H1 (cell line): Measurements from ENCODE around the gene AMZ1. TPM values are rescaled to one million over a fixed set of nuclear protein-coding genes. Genes with fewer than 3 reads are reported as not detected.
A peak's percentile ranks its signal among the peaks of the same experiment; 100 is the strongest.

ENCODE experiments used
- CTCF ChIA-PET: fragments of 300-600 bp; sonication (Branson Sonifier 250); formaldehyde crosslinking; loops from one replicate; lab custom pipeline; 2021; ENCODE audit not compliant: partially characterized antibody; lab: Charles Lee
- POLR2A ChIA-PET: fragments of 300-600 bp; sonication (Branson Sonifier 250); formaldehyde crosslinking; loops from one replicate; lab custom pipeline; 2021; ENCODE audit warnings: inconsistent platforms; ENCODE audit not compliant: partially characterized antibody; lab: Charles Lee
- DNase-seq, 2 experiments: peaks; one replicate each; pipeline versions ENCODE4 v3.0.0 to v3.0.0-alpha.2; 2010 to 2022; ENCODE audit warnings: low spot score in 2 of 2, low read depth in 1 of 2, mixed read lengths in 1 of 2
- FAIRE-seq: peaks from 2 replicates; lab custom pipeline; 2011; peaks lifted over from hg19 to GRCh38; lab: Jason Lieb, UNC
- H2AFZ ChIP-seq: 2 replicates; pipeline ENCODE4 v1.8.1; 2012; ENCODE audit warnings: low read length, inconsistent platforms
- H2AK5ac ChIP-seq: 2 replicates; pipeline ENCODE4 v1.6.1; 2013; ENCODE audit warnings: low read depth, low read length
- H2BK120ac ChIP-seq: replicated peaks from 2 replicates; pipeline ENCODE3; 2013; ENCODE audit warnings: low read depth, low read length, inconsistent platforms
- H2BK12ac ChIP-seq: 2 replicates; pipeline ENCODE4 v1.6.1; 2013; ENCODE audit warnings: low read depth, low read length
- H2BK15ac ChIP-seq: 2 replicates; pipeline ENCODE4 v1.6.1; 2013; ENCODE audit warnings: low read length
- H2BK20ac ChIP-seq: 2 replicates; pipeline ENCODE4 v1.6.1; 2013; ENCODE audit warnings: low read length
- H2BK5ac ChIP-seq: 2 replicates; pipeline ENCODE4 v1.6.1; 2013; ENCODE audit warnings: low read depth, low read length
- H3K14ac ChIP-seq: 2 replicates; pipeline ENCODE4 v1.6.1; 2013; ENCODE audit warnings: inconsistent platforms; ENCODE audit not compliant: insufficient read length
- H3K18ac ChIP-seq: 2 replicates; pipeline ENCODE4 v1.6.1; 2013; ENCODE audit warnings: low read length; ENCODE audit errors: extremely low read depth
- H3K23ac ChIP-seq: 2 replicates; pipeline ENCODE4 v1.6.1; 2013; ENCODE audit warnings: inconsistent platforms; ENCODE audit not compliant: insufficient read length
- H3K23me2 ChIP-seq: 2 replicates; pipeline ENCODE4 v1.6.1; 2013; ENCODE audit warnings: low read depth, low read length
- H3K27ac ChIP-seq: 2 replicates; pipeline ENCODE4 v1.6.1; 2011; ENCODE audit warnings: low read depth, low read length, inconsistent platforms
- H3K27me3 ChIP-seq, 4 experiments: replicated peaks in 1 of 4; 1 replicate in 1 of 4; 2 replicates in 3 of 4; pipeline versions ENCODE4 v1.6.1 to v1.8.1; 2011 to 2013; ENCODE audit warnings: low read length in 3 of 4, mild to moderate bottlenecking in 3 of 4, inconsistent platforms in 2 of 4, mixed read lengths in 2 of 4, moderate library complexity in 1 of 4; ENCODE audit not compliant: control insufficient read depth in 3 of 4, insufficient read depth in 3 of 4; ENCODE audit errors: extremely low read depth in 1 of 4
- H3K36me3 ChIP-seq, 4 experiments: 2 replicates each; pipeline versions ENCODE4 v1.6.1 to v1.8.1; 2011 to 2013; ENCODE audit warnings: mild to moderate bottlenecking in 4 of 4, low read length in 3 of 4, moderate library complexity in 2 of 4, control low read depth in 1 of 4, inconsistent platforms in 1 of 4; ENCODE audit not compliant: insufficient read depth in 4 of 4, control insufficient read depth in 2 of 4
- H3K4ac ChIP-seq: replicated peaks from 2 replicates; pipeline ENCODE3; 2013; ENCODE audit warnings: low read length, low read depth, mixed read lengths, inconsistent platforms; ENCODE audit not compliant: insufficient read length
- H3K4me1 ChIP-seq, 4 experiments: replicated peaks in 1 of 4; 1 replicate in 1 of 4; 2 replicates in 3 of 4; pipeline versions ENCODE4 v1.6.1 to v1.8.1; 2011 to 2013; ENCODE audit warnings: low read length in 3 of 4, inconsistent platforms in 2 of 4, mixed read lengths in 1 of 4; ENCODE audit not compliant: insufficient read depth in 4 of 4, control insufficient read depth in 3 of 4
- H3K4me2 ChIP-seq, 2 experiments: 2 replicates each; pipeline versions ENCODE4 v1.6.1 to v1.8.1; 2011 to 2013; ENCODE audit warnings: low read depth in 2 of 2, low read length in 2 of 2, control low read depth in 1 of 2, inconsistent platforms in 1 of 2, mild to moderate bottlenecking in 1 of 2; ENCODE audit not compliant: insufficient read depth in 1 of 2
- H3K4me3 ChIP-seq, 4 experiments: fragments of 200-600, 300-600 bp in 1 of 4; sonication (generic), shearing (Covaris generic), sonication (Bioruptor Twin) in 1 of 4; 2 replicates each; pipeline versions ENCODE4 v1.5.1 to v1.8.1; 2011 to 2016; ENCODE audit warnings: low read length in 4 of 4, low read depth in 3 of 4, control low read depth in 2 of 4, inconsistent platforms in 2 of 4, mild to moderate bottlenecking in 2 of 4, mixed read lengths in 1 of 4, moderate library complexity in 1 of 4; ENCODE audit not compliant: insufficient read depth in 2 of 4; ENCODE audit errors: extremely low read depth in 1 of 4
- H3K56ac ChIP-seq: replicated peaks from 2 replicates; pipeline ENCODE3; 2013; ENCODE audit warnings: low read depth, mild to moderate bottlenecking, mixed read lengths, low read length, inconsistent platforms; ENCODE audit not compliant: insufficient read length
- H3K79me1 ChIP-seq: 2 replicates; pipeline ENCODE4 v1.6.1; 2013; ENCODE audit warnings: low read depth, low read length, control low read depth
- H3K79me2 ChIP-seq, 2 experiments: 2 replicates each; pipeline versions ENCODE4 v1.6.1 to v1.8.1; 2012 to 2013; ENCODE audit warnings: low read length in 2 of 2, mild to moderate bottlenecking in 2 of 2, inconsistent platforms in 1 of 2; ENCODE audit not compliant: insufficient read depth in 2 of 2, control insufficient read depth in 1 of 2
- H3K9ac ChIP-seq, 4 experiments: replicated peaks in 1 of 4; 1 replicate in 1 of 4; 2 replicates in 3 of 4; pipeline versions ENCODE4 v1.6.1 to v1.8.1; 2011 to 2013; ENCODE audit warnings: low read depth in 3 of 4, low read length in 3 of 4, control low read depth in 2 of 4, mild to moderate bottlenecking in 2 of 4, moderate library complexity in 2 of 4, inconsistent platforms in 1 of 4; ENCODE audit errors: extremely low read depth in 1 of 4
- H3K9me3 ChIP-seq, 2 experiments: 2 replicates each; pipeline versions ENCODE4 v1.6.1 to v1.8.1; 2012 to 2013; ENCODE audit warnings: mild to moderate bottlenecking in 2 of 2, moderate library complexity in 2 of 2, control low read depth in 1 of 2, inconsistent platforms in 1 of 2, low read depth in 1 of 2, low read length in 1 of 2, mixed read lengths in 1 of 2; ENCODE audit not compliant: insufficient read depth in 2 of 2
- H4K20me1 ChIP-seq, 2 experiments: replicated peaks in 1 of 2; 2 replicates each; pipeline versions ENCODE3 to v1.8.1; 2011 to 2013; ENCODE audit warnings: inconsistent platforms in 2 of 2, low read length in 2 of 2, mild to moderate bottlenecking in 1 of 2; ENCODE audit not compliant: insufficient read depth in 2 of 2, control insufficient read depth in 1 of 2
- H4K5ac ChIP-seq: 2 replicates; pipeline ENCODE4 v1.6.1; 2013; ENCODE audit warnings: low read length, low read depth, mixed read lengths, inconsistent platforms; ENCODE audit not compliant: insufficient read length
- H4K8ac ChIP-seq: 2 replicates; pipeline ENCODE4 v1.8.0; 2013; ENCODE audit warnings: mild to moderate bottlenecking, moderate library complexity, low read length, inconsistent platforms; ENCODE audit not compliant: insufficient read depth; ENCODE audit errors: extremely low read depth
- H4K91ac ChIP-seq: replicated peaks from 2 replicates; pipeline ENCODE3; 2013; ENCODE audit warnings: low read length, mixed read lengths, inconsistent platforms; ENCODE audit not compliant: insufficient read length
- CTCF ChIP-seq, 3 experiments: IDR thresholded peaks; 1 replicate in 2 of 3; 2 replicates in 1 of 3; pipeline versions ENCODE4 v1.5.1 to v1.6.1; 2011; ENCODE audit warnings: low read length in 3 of 3, mild to moderate bottlenecking in 3 of 3, inconsistent platforms in 2 of 3, low read depth in 1 of 3, moderate library complexity in 1 of 3; ENCODE audit not compliant: insufficient read depth in 1 of 3; ENCODE audit errors: control extremely low read depth in 1 of 3
- RAD21 ChIP-seq, 2 experiments: IDR thresholded peaks in 1 of 2; conservative IDR thresholded peaks in 1 of 2; 2 replicates each; pipeline ENCODE4 v1.6.1; 2011; ENCODE audit warnings: low read depth in 2 of 2, low read length in 2 of 2, improper control_type of control experiment in 1 of 2, inconsistent platforms in 1 of 2, mild to moderate bottlenecking in 1 of 2, moderate library complexity in 1 of 2
- TBP ChIP-seq: IDR thresholded peaks from 2 replicates; pipeline ENCODE4 v1.6.1; 2011; ENCODE audit warnings: low read depth, low read length, improper control_type of control experiment
- WGBS, 2 experiments: shearing (Covaris generic) in 1 of 2; methylation state at CpG; one replicate each; pipeline versions ENCODE4 v1.1.6 to v1.1.7; 2013 to 2015; ENCODE audit warnings: low lambda C conversion rate in 2 of 2, mixed read lengths in 2 of 2, inconsistent platforms in 1 of 2, low coverage in 1 of 2, missing lambda C conversion rate in 1 of 2; ENCODE audit not compliant: insufficient replicate concordance in 2 of 2, insufficient coverage in 1 of 2, insufficient read length in 1 of 2; ENCODE audit errors: extremely low coverage in 1 of 2, missing lambda C conversion rate in 1 of 2; 5-methylcytosine and 5-hydroxymethylcytosine counted together
- polyA plus RNA-seq, 7 experiments: library from polyadenylated mRNA; depleted of rRNA in 3 of 7; stranded (reverse) in 5 of 7; unstranded in 2 of 7; fragments of >200 nt in 5 of 7; fragments of 200-250 nt in 2 of 7; gene quantifications; 1 replicate in 5 of 7; 2 replicates in 1 of 7; 4 replicates in 1 of 7; pipeline versions ENCODE4 v1.2.1 to v1.2.3, GENCODE V29; 2011 to 2013; ENCODE audit warnings: missing spikeins in 2 of 7, mixed read lengths in 2 of 7
- total RNA-seq: library from RNA; stranded (reverse); fragmentation: NEBNext Ultra II Directional; extraction: Animal tissue kit (Norgen Biotek cat#: 25700); gene quantifications from 2 replicates; pipeline ENCODE4 v1.2.1, GENCODE V29; 2021

The AMZ1 gene
- total and polyA plus RNA-seq, 2 of the 8 experiments (the other 6 are each of a cell fraction or from before 2014, with no cell fraction given) = 0.59 to 1.4 TPM

GRCh38 chr7:2660359-2661095, 27.5 kb upstream of the AMZ1 start:
- H3K27ac ChIP-seq = no peak overlapping the region
- no peak overlapping the region for H2AK5ac ChIP-seq
- H2BK5ac ChIP-seq = no peak overlapping the region
- no peak overlapping the region for H3K4ac ChIP-seq
- WGBS, 2 experiments = 87% methylated on average over 16 of the region's 36 CpGs; no CpG with 5 or more reads in 1 of the 2 experiments
- H3K9ac ChIP-seq = no peak overlapping the region
- H2BK20ac ChIP-seq = no peak overlapping the region
- peaks cover 0 to 20% of the 10 kb centered on the region in 2 experiments for H4K20me1 ChIP-seq
- POLR2A ChIA-PET = interaction anchor here (1.0 to 5.1 kb wide), 7 partner anchors 10 to 208 kb away, joined by 3 to 20 read pairs (median 4); partner anchors contain the start of gene TTYH3
- peaks cover 3% of the 10 kb centered on the region; the same call in 1 of the 2 replicates for H3K79me1 ChIP-seq
- no peak overlapping the region for H4K5ac ChIP-seq
- H2BK15ac ChIP-seq = no peak overlapping the region
- H3K4me2 ChIP-seq = no peak overlapping the region
- no peak overlapping the region for H2BK12ac ChIP-seq
- peaks cover 8 to 38% (median 16%) of the 10 kb centered on the region in 4 experiments; a peak in 7 of 8 replicates for H3K36me3 ChIP-seq
- H3K56ac ChIP-seq = no peak overlapping the region
- H3K27me3 ChIP-seq = no peaks in the 10 kb centered on the region; a peak in 2 of 7 replicates
- no peak overlapping the region for H3K23ac ChIP-seq
- H3K18ac ChIP-seq = no peak overlapping the region
- TF ChIP-seq CTCF (IDR thresholded peaks at IDR 0.05; ENCODE audit: control extremely low read depth in 1 of 3, insufficient read depth in 1 of 3, low read depth in 1 of 3, low read length in 3 of 3) (peak in 2 of 3 experiments; percentile 50 to 60; a peak in 3 of 4 replicates), RAD21 (IDR thresholded peaks at IDR 0.05 in 1 of 2, conservative IDR thresholded peaks at IDR 0.05 in 1 of 2; ENCODE audit: low read depth in 2 of 2, low read length in 2 of 2) (peak; percentile 34 to 48; a peak in 3 of 4 replicates), TBP (no peak)
- TF ChIP-seq, all 59 proteins: peak for 2
- DNase-seq (peak in 1 of 2 experiments; percentile 71), FAIRE-seq (no peak)
- CTCF ChIA-PET = interaction anchor here (0.6 to 4.0 kb wide), 25 partner anchors 10 to 209 kb away, joined by 3 to 27 read pairs (median 4); no protein-coding TSS in a partner anchor
- H3K23me2 ChIP-seq = peaks cover 5% of the 10 kb centered on the region; the same call in 1 of the 2 replicates
- no peaks in the 10 kb centered on the region for H3K79me2 ChIP-seq
- H2AFZ ChIP-seq = no peak overlapping the region
- H3K4me1 ChIP-seq = peaks cover 0 to 4% (median under 1%) of the 10 kb centered on the region in 4 experiments; a peak in 2 of 7 replicates
- no peaks in the 10 kb centered on the region; a peak in 1 of 4 replicates for H3K9me3 ChIP-seq
- H3K4me3 ChIP-seq = no peak overlapping the region
- H4K8ac ChIP-seq = no peak overlapping the region; the same call in 1 of the 2 replicates
- no peak overlapping the region for H4K91ac ChIP-seq
- H3K14ac ChIP-seq = no peak overlapping the region
- no peak overlapping the region for H2BK120ac ChIP-seq
